GM18861 (cell line): Measurements from ENCODE around the gene NR1H3.
A peak's percentile ranks its signal among the peaks of the same experiment; 100 is the strongest.
"Not testable (repeated sequence)": the region's sequence is repeated elsewhere in the genome, so short reads cannot be mapped to it uniquely, and the experiment has no call there.

Source experiments
- ATAC-seq: cut with Tn5 transposase; IDR thresholded peaks from one replicate; pipeline ENCODE4 v1.9.1; 2021; ENCODE audit not compliant: unreplicated experiment

NR1H3 gene

DNA sequence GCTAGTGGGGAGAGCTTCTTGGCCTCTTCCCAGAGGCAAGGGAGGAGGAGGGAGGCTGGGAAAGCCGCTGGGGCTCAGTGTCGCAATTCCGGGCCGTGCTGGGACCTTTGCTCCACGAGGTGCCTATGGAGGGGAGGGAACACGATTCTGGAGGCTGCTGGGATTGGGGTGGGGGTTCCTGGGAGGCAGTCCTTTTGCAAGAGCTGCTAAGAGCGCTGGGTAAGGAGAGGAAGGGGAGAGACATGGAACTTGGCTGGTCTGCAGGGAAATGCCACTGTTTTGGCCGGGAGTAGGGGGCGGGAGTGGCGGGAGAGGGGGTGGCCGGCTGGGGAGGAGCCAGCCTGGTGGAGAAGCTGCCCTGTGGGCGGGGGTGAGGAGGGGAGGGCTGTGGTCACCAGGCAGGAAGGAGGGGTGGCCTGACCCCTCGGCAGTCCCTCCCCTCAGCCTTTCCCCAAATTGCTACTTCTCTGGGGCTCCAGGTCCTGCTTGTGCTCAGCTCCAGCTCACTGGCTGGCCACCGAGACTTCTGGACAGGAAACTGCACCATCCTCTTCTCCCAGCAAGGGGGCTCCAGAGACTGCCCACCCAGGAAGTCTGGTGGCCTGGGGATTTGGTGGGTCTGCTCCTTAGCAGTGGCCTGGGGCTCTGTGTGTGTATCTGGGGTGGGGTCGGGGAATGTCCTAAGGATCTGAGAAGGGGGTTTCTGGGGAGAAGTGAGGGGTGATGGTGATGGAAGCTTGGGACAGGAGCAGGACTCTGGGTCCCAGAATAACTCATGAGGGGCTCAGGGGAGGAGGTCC lies at the start of gene NR1H3:
Gene NR1H3 (plus strand): TSS at position 480 of the 800 bp plus-strand sequence. CDS start 1,221 bp downstream, outside the sequence.
- no peak for ATAC-seq

DNA sequence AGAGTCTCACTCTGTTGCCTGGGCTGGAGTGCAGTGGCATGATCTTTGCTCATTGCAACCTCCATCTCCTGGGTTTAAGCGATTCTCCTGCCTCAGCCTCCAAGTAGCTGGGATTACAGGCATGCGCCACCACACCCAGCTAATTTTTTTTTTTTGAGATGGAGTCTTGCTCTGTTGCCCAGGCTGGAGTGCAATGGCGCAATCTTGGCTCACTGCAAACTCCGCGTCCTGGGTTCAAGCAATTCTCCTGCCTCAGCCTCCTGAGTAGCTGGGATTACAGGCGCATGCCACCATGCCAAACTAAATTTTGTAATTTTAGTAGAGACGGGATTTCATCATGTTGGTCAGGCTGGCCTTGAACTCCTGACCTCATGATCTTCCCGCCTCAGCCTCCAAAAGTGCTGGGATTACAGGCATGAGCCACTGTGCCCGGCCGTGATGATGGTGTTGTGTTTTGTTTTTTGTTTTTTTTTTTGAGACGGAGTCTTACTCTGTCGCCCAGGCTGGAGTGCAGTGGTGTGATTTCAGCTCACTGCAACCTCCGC lies 49.7 kb upstream of the NR1H3 start:
- not testable (repeated sequence) for ATAC-seq

DNA sequence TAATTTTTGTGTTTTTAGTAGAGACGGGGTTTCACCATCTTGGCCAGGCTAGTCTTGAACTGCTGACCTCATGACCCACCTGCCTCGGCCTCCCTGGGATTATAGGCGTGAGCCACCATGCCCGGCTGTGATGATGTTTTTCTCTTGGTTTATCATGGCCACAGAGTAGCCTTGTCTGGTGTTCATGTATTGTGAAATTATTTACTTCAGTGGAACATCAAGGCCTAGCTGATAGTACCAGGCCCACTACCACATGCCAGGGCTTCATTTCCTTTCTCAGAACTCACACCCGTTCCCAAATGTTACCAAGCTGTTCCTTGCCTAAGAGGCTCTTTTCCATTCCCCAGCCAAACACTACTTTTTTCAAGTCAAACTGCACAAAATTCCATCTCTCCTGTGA lies 49.2 kb upstream of the NR1H3 start:
- no peak for ATAC-seq

DNA sequence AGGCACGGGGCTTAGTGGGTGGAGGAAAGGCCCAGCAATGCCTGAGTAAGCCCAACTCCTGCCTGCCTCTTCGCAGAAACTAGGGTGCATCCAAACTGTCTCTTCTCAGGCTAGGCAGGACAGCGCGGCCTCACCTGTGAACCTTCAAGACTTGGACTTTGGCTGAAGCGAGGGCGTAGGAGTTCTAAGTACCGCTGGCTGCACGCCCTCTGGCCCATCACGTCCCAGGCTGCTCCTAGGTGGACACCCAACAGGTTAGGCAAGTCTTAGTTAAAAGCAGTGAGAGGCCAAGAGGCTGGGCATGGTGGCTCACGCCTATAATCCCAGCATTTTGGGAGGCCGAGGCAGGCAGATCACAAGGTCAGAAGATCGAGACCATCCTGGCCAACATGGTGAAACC lies 44.9 kb upstream of the NR1H3 start:
- ATAC-seq, result no peak

DNA sequence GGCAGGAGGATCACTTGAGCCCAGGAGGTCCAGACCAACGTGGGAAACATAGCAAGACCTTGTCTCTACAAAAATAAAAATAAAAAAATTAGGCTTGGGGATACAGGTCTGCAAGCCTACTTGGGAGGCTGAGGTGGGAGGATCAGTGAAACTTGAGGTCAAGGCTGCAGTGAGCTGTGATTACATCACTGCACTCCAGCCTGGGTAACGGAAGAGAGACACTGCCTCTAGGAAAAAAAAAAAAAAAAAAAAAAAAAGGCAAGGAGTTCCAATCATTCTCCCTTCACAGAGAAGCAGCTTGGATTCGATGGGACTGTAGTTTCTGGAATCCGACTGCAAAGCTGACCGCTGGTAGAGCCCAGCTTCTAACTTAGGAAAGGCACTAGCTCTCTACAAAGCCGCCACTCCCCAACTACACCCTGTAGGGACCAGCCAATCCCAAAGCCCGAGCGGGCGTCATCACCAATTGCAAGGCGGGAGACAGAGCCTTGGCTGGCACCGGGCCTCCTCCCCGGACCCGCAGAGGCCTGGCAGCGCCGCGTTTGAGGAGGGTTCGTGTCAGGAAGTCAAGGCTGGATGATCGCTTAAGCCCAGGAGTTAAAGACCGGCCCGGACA lies 43.7 kb upstream of the NR1H3 start:
- peak; percentile 59 for ATAC-seq

DNA sequence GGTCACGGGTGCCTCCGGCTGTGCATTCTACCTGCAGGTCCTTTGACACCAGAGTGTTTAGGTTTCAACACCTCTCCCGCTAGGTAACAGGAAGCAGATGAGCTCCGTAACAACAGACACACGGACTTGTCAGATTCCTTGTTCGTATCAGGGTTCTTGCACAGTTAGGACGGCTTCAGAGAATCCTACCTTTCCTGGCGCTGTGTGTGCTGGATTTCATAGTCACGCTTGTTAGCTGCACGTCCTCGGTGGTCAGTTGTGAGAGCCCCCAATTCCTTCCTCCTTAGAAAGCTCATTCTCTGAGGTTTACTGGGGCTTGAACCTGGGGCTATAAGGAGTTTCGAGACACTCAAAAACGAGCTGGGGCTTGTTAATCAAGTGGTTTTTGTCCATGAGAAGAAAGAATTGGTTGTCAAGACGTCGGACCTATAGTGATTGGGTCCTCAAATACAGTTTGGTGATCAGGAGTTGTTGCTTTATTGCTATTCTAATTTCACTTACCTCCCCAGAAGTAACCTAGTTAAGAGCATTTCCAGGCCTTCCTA lies 42.4 kb upstream of the NR1H3 start:
- ATAC-seq, result peak; percentile 0

DNA sequence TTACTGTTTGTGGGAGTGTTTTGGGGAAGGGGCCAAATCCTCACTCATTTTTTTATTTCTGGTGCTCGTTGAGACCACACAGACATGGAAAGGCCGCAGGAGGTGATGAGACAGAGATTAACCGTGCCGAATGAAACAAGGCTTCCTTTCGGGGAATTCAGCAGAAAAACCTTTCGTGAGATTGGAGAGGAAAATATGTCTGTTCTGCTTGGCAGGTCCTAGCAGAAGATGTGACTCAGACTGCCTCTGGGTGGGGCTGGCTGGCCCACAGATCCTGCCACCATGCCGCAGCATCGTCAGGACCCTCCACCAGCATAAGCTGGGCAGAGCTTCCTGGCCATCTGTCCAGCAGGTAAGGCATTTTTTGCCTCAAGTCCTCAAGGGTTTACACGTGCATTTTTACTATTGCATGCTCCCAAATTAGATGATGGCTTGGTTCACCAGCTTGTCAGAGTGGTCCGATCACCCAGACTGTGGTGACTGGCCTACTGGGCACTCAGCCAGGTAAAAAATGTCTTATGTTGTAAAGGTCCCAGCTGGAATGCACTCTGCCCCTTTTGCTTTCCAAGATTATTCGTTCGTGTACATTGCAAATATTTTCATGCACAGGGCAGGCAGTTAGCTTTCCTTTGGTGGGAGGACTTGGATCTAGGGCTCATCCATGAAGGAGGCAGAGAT lies 41.5 kb upstream of the NR1H3 start:
- ATAC-seq, result peak; percentile 35

DNA sequence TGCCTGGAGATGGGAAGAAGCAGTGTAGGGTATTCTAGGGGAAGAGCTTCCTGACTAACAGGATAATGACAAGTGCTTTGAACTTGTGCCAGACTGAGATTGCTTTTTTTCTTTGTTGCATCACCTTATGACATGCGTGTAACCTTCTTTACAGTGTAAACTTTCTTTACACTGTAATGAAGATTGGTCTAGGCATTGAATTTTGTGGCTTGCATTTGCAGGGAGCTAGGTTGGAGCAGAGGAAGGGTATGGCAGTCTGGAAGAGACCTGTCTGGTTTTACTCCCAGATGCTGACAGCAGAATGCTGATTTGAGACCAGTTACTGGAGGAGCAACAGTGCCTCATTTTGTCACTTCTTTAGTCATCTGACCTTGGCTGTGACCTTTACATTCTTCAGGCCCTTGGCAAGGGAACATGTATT lies 37.4 kb upstream of the NR1H3 start:
- no peak for ATAC-seq

DNA sequence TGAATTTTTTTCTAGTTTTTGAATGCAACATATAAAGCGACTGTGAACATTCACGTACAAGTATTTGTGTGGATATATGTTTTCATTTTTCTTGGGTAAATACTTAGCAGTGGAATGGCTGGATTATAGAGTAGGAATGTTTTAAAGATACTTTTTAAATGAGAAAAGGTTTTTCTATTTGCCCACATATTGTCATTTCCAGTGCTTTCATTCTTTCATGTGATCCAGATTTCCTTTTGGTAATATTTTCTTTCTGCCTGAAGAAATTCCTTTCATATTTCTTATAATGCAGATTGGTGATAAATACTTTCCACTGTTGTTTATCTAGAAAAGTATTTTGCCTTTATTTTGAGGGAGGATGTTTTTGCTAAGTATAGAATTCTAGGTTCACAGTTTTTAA lies 35.1 kb upstream of the NR1H3 start:
- ATAC-seq, result no peak

DNA sequence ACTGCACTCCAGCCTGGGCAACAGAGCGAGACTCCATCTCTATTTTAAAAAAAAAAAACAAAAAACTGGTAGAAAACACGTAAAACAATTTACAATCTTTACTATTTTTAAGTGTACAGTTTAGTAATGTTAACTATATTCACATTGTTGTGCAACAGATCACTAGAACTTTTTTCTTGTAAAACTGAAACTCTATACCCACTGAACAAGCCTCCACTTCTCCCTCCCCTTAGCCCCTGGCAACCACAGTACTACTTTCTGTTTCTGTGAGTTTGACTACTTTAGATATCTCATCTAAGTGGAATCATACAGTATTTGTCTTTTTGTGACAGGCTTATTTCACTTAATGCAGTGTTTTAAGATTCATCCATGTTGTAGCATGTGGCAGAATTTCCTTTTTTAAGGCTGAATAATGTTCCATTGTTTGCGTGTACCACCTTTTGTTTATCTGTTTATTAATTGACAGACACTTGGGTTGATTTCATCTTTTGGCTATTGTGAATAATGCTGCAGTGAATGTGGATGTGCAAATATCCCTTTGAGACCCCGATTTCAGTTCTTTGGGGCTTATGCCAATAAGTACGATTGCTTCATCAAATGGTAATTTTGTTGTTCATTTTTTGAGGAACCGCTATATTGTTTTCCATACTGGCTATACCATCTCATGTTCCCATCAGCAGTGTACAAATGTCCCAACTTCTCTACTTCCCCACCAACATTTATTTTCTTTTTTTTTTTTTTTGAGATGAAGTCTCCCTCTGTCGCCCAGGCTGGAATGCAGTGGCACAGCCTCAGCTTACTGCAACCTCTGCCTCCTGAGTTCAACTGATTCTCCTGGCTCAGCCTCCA lies 32.0 kb upstream of the NR1H3 start:
- peak; percentile 82 for ATAC-seq

DNA sequence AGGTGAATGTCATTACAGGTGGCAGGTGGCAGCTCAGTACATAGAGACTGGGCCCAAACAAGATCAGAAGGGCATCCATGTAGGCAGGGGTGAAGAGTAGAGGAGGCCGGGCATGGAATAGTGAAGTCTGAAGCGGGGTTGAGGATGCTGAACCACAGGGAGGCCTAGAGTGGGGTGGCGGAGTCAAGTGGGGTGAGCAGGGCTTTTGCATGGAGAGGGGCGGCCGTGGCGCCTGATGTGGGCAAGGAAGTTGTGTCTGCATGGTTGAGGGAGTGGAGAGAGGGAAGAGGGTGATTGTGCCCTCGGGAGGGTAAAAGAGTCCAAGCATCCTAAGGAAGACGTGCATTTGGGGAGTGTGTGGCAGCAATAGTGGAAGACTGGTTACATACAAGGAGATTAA lies 28.6 kb upstream of the NR1H3 start:
- no peak for ATAC-seq

DNA sequence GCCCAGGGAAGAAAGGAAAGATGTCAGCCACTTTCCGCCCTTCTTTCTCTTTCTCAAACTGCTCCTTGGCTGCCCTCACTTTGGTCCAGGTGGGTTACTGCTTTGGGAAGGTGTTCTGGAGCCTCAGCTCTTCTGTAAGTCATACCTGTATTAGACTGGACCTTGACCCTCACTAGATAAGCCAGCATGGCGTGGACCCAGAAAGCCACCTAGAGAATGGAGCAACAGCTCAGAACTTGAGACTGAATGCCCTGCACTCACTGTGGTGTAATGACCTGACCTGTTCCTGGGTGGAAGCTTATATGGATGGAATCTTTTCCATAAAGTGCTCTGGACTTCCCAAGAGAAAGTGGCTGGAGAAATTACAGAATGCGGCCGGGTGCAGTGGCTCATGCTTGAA lies 24.7 kb upstream of the NR1H3 start:
- ATAC-seq, result no peak

DNA sequence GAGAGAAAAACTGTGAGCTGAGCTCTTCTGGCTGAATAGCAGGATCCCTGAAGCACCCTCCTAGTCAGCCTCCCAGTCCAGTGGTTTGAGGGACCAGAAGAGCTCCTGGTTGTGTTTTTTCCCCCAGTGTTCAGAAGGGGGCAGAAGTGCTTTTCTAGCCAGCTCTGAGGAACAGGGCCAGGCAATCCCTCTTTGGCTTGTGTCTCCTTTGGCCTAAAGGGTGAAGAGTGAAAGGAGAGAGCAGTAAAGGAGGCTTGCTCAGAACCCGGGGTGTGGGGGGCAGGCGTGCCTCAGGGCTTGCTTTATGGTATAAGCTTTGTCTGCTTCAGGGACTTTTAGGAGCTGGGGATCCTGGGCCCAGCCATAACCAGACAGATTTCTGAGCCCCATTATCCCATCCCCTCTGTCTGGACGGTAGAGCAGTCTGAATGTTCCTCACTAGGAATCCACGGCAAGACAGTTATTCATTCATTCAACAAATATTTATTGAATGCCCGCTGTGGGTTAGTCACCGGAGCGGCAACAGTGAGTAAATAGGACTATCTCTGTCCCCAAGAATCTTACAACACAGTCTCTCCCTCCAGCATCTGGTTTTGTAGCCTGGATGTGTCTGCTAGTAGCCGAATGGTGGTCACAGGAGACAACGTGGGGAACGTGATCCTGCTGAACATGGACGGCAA lies 23.7 kb upstream of the NR1H3 start:
- ATAC-seq, result no peak

DNA sequence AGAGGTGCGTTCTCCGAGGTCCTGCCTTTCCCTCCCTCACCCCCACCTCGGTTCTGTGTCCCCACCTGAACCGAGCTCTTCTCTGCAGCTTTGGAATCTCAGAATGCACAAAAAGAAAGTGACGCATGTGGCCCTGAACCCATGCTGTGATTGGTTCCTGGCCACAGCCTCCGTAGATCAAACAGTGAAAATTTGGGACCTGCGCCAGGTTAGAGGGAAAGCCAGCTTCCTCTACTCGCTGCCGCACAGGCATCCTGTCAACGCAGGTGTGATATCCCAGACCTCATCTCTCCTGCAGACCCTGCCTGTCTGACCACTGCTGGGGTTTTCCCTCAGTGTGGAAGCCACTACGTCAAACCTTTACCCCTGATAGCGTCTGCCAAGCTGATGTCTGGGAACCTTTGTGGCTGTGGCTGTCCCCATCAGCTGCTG lies 23.1 kb upstream of the NR1H3 start:
- no peak for ATAC-seq

DNA sequence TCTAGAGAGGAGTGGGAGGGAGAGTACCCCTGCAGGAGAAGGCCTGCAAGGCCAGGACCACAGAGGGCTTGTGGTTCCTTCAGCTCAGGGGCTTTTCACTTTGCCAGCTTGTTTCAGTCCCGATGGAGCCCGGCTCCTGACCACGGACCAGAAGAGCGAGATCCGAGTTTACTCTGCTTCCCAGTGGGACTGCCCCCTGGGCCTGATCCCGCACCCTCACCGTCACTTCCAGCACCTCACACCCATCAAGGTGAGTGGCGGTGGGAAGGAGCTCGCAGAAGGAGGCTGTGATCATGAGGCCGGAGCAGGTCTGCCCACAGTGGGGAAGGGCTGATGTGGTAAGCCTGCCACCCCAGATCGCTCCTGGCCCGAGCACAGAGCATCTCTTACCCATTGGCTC lies 22.6 kb upstream of the NR1H3 start:
- no peak for ATAC-seq

DNA sequence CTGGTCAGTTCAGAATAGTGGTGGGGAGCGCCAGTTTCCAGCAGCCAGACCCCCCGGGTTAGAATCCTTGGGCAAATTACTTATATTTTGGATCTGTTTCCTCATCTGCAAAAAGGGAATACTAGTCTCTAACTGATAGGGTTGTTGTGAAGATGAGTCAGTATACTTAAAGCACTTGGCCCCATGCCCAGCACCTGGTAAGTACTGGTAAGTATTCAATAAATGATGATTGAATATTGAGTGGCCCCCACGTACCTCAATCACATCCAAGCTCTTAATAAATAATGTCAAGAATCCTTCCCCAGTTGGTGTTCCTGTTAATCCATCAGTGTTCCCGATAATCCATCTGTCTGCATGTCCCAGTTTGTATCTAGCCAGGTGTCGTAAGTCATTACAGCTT lies 21.3 kb upstream of the NR1H3 start:
- ATAC-seq, result no peak

DNA sequence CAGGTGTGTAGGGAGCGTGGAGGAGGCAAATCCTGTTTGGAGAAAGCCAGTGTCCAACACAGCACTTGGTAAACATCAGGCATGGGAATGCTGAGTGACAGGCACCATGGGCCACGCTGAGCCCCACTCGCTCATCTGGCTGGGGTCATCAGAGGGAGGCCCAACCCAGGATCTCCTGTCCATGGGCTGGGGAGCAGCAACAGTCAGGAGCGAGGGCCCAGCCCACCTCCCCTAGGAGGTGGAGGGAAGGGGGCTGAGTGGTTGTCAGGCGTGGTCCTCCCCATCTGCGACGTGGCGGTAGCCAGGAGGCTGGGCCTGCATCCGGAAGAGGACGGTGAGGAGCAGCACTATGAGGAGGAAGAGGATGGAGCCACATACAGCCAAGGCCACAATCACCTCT lies 17.9 kb upstream of the NR1H3 start:
- ATAC-seq, result no peak

DNA sequence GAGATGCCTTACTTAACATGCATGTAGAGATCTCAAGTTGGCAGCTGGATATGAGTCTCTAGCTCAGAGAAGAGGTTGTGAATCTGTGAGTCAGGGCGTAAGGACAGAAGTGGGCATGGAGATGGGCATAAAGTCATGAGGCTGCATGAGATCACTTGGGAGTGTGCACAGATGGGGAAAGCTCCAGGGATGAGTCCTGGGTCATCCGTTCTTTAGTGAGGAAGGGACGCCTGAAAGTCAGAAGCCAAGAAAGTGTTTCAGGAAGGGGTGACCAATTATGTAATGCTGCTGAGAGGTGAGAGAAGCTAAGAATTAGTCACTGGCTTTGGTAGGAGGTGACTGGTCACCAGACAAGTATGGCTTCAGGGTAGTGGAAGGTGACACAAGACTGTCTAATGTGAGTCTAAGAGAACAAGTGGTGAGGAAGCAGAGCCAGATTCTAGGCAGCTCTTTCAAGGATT lies 15.9 kb upstream of the NR1H3 start:
- no peak for ATAC-seq

DNA sequence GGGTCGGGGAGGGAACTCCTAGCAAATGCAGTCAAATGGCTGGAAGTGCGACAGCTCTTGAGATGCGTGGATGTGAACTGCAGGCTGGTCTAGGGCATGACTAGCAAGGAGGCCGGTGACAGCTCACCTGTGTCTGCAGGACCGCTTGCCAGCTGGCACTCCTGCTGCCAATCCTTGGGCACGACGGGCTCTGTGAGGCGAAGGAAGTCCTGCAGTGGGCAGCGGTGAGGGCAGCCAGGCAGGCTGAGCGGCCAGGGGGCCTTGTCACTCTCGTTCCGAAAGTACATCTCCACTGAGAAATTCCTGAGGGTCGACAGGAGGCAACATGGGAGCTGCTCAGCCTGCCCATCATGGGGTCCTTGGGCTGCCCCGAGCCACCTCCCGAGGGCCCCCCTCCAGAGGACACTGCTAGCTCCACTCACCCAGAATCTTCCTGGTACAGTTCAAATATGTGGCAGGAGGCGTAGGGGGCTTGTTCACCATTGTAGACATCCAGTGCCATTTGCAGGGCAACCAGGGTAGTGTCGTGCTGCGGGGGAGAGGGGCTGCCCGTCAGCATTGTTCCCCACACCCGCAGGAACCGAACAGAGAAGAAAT lies 15.1 kb upstream of the NR1H3 start:
- no peak for ATAC-seq

DNA sequence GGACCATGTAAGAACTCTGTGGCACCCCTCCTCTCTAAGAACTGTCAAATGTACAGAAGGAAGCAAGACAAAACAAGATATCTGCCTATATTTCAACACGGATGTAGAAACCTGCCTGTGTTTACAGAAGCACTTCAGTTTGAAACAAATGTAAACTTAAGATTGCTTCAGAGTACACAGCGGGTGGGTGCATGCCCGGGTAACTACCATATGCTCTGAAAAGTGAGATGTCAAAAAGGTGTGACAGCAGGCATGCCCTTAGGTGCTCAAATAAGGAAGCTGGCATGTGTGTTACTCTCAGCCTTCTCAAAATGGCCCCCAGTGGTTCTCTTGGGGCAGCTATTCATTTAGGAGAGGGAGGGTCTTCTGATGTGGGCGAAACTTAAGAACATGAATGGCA lies 14.3 kb upstream of the NR1H3 start:
- no peak for ATAC-seq
